HG02852 (cell line): ENCODE data around the gene DDX17.
"Not testable (repeated sequence)": the region's sequence is repeated elsewhere in the genome, so short reads cannot be mapped to it uniquely, and the experiment has no call there.

Experiments used
- ATAC-seq: cut with Tn5 transposase; IDR thresholded peaks from one replicate; pipeline ENCODE4 v1.9.1; 2021; ENCODE audit warnings: mild to moderate bottlenecking, moderate library complexity; ENCODE audit not compliant: unreplicated experiment

Gene DDX17

GRCh38 chr22:38494498-38494897 lies 11.6 kb downstream of the DDX17 start:
- ATAC-seq: no peak

GRCh38 chr22:38491707-38492348 lies 14.3 kb downstream of the DDX17 start:
- no peak for ATAC-seq

- ATAC-seq: no peak
Measured at GRCh38 chr22:38490915-38491314, 15.2 kb downstream of the DDX17 start.

GRCh38 chr22:38490475-38490874 lies 15.6 kb downstream of the DDX17 start:
- no peak for ATAC-seq

GRCh38 chr22:38489561-38490145 lies 16.5 kb downstream of the DDX17 start:
- no peak for ATAC-seq

- no peak for ATAC-seq
Measured at GRCh38 chr22:38489142-38489541, 17.0 kb downstream of the DDX17 start.

- no peak for ATAC-seq
Measured at GRCh38 chr22:38487946-38488345, 18.2 kb downstream of the DDX17 start.

GRCh38 chr22:38485783-38486182 lies 20.3 kb downstream of the DDX17 start:
- no peak for ATAC-seq

- no peak for ATAC-seq
Measured at GRCh38 chr22:38484244-38484643, 21.9 kb downstream of the DDX17 start.

- no peak for ATAC-seq
Measured at GRCh38 chr22:38482662-38483308, 23.3 kb downstream of the DDX17 start.

GRCh38 chr22:38481871-38482332 lies 24.2 kb downstream of the DDX17 start:
- ATAC-seq: no peak

GRCh38 chr22:38481162-38481870 lies 24.8 kb downstream of the DDX17 start:
- no peak for ATAC-seq

GRCh38 chr22:38479096-38479837 lies 26.8 kb downstream of the DDX17 start:
- ATAC-seq: no peak

- ATAC-seq: no peak
Measured at GRCh38 chr22:38477585-38477984, 28.5 kb downstream of the DDX17 start.

GRCh38 chr22:38474003-38474607 lies 32.0 kb downstream of the DDX17 start:
- ATAC-seq: no peak

GRCh38 chr22:38471237-38471636 lies 34.9 kb downstream of the DDX17 start:
- ATAC-seq: no peak

- not testable (repeated sequence) for ATAC-seq
Measured at GRCh38 chr22:38470179-38470578, 35.9 kb downstream of the DDX17 start.

- no peak for ATAC-seq
Measured at GRCh38 chr22:38469306-38469781, 36.8 kb downstream of the DDX17 start.

- ATAC-seq: no peak
Measured at GRCh38 chr22:38468443-38469305, 37.4 kb downstream of the DDX17 start.
